ENCODE results near the gene TGM2.
"Not testable (repeated sequence)": the region's sequence is repeated elsewhere in the genome, so short reads cannot be mapped to it uniquely, and the experiment has no call there.

The TGM2 gene

DNA sequence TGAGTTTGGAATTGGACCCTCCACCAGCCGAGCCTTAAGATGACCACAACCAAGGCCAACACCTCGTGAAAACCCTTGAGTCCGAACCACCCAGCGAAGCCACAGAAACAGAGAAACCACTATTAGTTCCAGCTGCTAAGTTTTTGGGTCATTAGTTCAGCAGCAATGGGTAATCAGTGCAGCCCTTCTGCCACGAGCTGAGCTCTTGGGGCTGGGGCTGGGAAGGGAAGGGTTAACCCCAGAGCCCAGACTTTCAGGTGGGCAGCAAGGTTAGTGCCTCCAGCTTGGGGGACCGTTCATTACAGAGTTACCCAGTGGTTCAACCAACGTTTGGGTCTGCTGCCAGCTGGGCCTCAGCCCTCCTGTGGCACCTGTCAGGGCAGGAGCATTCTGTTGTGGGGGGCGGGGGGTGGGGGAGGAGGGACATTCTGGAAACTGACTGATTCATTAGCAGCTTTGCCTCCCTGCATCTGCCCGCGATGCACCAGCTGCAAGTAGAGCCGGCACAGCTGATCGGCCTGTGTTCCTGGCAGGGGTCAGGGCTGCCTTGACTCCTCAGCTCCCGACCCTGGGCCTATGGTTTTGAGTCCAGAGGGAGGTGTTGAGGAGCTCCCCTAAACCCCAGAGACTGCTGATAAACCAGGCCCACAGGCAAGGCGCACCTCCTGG is 52.7 kb downstream of the TGM2 start:
- H3K4me3 ChIP-seq (ENCODE audit: low read depth, low read length), result no peak overlapping the region
- TF ChIP-seq, protein P1, sequence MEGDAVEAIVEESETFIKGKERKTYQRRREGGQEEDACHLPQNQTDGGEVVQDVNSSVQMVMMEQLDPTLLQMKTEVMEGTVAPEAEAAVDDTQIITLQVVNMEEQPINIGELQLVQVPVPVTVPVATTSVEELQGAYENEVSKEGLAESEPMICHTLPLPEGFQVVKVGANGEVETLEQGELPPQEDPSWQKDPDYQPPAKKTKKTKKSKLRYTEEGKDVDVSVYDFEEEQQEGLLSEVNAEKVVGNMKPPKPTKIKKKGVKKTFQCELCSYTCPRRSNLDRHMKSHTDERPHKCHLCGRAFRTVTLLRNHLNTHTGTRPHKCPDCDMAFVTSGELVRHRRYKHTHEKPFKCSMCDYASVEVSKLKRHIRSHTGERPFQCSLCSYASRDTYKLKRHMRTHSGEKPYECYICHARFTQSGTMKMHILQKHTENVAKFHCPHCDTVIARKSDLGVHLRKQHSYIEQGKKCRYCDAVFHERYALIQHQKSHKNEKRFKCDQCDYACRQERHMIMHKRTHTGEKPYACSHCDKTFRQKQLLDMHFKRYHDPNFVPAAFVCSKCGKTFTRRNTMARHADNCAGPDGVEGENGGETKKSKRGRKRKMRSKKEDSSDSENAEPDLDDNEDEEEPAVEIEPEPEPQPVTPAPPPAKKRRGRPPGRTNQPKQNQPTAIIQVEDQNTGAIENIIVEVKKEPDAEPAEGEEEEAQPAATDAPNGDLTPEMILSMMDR (IDR thresholded peaks at IDR 0.05; ENCODE audit: low read depth, low read length), result no peak

DNA sequence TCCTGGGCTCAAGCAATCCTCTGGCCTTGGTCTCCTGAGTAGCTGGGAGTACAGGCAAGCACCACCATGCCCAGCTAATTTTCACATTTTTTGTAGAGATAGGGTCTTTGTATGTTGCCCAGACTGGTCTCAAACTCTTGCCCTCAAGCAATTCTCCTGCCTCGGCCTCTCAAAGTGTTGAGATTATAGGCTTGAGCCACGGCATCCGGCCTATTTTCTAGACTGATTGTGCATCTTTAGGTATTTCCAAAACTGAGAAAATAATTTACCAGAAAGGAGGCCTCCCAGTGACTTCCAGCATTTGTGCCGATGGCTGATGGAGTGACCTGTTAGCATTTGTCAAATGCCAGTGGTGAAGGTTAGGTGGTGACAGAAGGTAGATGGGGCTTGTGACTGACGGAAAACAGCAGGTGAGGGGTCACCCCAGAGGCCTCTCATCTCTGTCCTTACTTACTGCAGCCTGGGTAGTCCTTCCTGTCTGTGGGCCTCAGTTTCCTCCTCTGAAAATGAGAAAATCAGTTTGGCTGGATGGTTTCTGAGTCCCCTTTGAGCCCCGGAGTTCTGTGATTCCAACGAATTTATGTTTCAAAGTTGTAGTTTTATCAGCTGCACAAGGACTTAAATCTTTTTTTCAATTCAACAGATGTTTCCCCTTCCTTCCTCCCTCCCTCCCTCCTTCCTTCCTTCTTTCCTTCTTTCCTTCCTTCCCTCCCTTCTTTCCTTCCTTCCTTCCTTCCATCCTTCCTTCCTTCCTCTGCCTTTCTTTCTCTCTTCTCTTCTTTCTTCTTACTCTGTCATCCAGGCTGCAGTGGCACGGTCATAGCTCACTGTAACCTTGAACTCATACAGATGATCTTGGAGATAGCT is 53.5 kb downstream of the TGM2 start:
- TF ChIP-seq, protein P1 (IDR thresholded peaks at IDR 0.05; ENCODE audit: low read depth, low read length), result no peak
- no peak overlapping the region for H3K4me3 ChIP-seq (ENCODE audit: low read depth, low read length)

DNA sequence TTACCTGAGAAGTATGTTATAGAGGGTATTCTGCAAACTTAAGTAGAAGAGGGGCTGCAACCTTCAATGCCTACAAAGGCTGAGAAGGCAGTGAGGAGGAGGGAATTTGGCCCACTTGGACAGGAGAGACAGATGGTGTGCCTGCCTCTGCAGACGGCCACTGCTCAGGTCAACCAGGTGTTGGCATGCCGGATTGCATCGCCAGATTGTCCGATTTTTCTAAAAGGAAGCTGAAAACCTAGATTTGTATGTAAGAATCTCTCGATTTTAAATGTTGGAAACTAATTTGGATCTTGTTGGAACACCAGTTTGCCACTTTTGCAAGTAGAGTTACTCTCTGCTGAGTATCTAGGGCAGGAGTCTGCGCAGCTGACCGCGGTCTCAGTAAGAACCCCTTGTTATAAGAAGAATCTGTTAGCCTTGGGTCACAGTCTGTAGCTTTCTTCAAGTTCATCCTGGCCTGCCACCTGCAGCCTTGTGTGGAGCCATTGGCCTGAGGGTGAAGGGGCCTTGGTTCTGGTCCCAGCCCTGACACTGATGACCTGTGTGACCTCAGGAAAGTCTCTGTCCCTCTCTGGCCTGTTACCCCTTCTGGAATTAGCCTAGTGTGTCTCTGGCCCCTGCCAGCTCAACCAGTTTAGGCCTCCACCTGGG is 54.4 kb downstream of the TGM2 start:
- H3K4me3 ChIP-seq (ENCODE audit: low read depth, low read length), result no peak overlapping the region
- TF ChIP-seq, protein P1 (IDR thresholded peaks at IDR 0.05; ENCODE audit: low read depth, low read length), result no peak

DNA sequence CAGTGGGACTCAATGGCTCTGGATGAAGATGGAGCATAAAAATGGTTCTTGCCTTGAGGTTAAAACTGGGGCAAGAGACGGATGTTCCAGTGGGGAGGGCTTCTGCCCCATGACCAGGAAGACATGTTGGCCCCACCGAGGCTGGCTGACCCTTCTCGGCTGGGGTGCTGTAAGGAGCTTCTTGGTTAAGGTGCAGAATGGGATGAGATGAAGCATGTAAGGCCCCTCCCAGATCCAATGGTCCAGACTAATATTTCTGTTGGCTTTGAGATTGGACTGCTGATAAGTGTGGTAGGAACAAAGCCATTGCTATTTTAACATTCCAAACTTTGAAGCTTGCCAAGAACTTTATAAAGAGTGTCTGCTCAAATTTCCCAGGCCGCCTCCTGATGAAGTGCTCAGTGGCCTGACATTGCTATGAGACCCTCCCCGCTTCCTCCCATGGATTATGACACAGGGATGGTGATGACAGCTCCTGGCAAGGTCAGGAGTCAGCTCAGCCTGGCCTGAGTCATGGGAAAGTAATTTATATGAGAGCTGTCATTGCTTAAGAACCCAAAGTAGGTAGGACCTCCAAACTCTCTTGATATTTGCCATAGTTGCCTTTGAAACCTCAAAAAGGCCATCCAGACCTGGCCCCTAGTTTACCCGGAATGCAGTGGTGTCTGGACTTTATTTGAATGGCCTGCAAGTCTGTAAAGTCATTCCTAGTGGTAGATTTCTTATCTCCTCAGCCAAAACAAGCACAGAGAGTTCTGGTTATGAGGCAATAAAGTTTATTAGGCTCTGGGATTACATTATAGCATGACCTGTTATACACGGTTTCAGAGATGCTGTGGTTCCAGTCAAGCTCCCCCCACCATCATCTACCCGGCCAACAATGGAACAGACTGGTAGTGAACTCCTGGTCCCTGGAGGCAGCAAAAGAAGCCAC is 55.2 kb downstream of the TGM2 start:
- TF ChIP-seq, protein P1 (IDR thresholded peaks at IDR 0.05; ENCODE audit: low read depth, low read length), result no peak
- H3K4me3 ChIP-seq (ENCODE audit: low read depth, low read length), result no peak overlapping the region

DNA sequence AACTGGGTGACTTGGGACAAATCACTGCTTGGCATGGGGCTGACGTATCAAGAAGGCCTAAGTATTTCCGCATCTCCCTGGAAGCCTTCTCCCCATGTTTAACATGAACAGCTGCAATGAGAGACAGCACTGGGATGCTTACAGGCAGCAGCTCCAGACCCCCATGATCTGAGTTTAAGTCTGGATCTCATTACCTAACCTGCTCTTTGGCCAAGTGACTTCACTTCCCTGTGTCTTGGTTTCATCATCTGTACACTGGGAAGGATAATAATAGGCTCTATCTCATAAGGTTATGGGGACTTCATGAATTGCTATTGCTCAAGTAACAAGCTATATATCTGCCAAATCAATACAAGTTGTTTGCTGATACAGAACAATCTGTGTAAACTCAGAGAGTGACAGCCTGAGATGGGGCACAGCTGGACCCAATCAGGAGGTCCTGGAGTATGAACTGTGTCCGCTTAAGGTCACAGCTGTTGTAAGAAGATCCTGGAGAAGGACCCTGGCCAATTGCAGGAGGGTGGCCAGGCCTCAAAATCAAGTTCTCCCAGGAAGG is 56.0 kb downstream of the TGM2 start:
- TF ChIP-seq, protein P1 (IDR thresholded peaks at IDR 0.05; ENCODE audit: low read depth, low read length), result no peak
- H3K4me3 ChIP-seq (ENCODE audit: low read depth, low read length), result no peak overlapping the region

DNA sequence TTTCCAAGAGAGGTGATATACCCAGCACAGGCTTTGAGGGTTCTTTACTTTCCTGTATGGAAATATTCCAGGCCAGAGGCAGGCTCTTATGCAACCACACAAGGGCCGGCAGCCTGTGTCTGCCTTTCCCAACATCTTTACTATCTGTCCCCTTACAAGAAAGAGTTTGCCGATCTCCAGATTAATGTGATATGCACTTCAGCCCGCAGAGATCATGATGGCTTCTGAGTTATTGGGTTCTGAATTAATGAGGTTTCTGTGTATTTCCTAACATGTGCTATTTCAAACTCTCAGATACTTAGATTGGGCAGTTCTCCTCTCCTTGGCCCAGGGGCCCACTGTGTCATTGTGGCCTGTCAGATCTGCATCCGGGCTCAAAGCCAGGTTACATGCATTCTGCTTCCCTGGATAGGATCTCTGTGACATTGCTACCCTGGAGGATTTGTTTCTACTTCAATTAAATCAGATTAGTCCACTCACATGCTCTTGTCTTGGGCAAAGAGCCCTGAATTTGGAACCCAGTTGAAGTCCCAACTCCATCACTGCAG is 56.6 kb downstream of the TGM2 start:
- no peak overlapping the region for H3K4me3 ChIP-seq (ENCODE audit: low read depth, low read length)
- TF ChIP-seq, protein P1 (IDR thresholded peaks at IDR 0.05; ENCODE audit: low read depth, low read length), result no peak

DNA sequence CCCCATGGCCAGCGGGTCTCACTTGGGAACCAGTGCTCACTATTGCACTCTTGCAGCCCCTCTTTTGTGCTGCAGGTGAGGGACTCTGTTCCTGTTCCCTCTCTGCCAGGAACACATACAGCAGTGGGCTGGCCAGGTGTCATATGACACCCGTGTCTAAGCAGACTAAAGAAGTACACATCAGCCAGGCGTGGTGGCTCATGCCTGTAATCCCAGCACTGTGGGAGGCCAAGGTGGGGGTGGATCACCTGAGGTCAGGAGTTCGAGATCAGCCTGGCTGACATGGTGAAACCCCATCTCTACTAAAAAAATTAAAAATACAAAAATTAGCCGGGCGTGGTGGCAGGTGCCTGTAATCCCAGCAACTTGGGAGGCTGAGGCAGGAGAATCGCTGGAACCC is 57.2 kb downstream of the TGM2 start:
- H3K4me3 ChIP-seq (ENCODE audit: low read depth, low read length), result not testable (repeated sequence)

DNA sequence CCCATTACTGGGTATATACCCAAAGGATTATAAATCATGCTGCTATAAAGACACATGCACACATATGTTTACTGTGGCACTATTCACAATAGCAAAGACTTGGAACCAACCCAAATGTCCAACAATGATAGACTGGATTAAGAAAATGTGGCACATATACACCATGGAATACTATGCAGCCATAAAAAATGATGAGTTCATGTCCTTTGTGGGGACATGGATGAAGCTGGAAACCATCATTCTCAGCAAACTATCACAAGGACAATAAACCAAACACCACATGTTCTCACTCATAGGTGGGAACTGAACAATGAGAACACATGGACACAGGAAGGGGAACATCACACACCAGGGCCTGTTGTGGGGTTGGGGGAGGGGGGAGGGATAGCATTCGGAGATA is 57.7 kb downstream of the TGM2 start:
- H3K4me3 ChIP-seq (ENCODE audit: low read depth, low read length), result not testable (repeated sequence)

All from WI38 (cell line).